Effector memory CD4-positive, alpha-beta T cell (primary cell): ENCODE measurements around the gene RLBP1.
"Not testable (repeated sequence)": the region's sequence is repeated elsewhere in the genome, so short reads cannot be mapped to it uniquely, and the experiment has no call there.

Source experiments
- DNase-seq, 3 donors: peaks; one replicate each; pipeline ENCODE4 v3.0.0-alpha.2; 2020
- H3K27ac ChIP-seq: 2 replicates; pipeline ENCODE4 v1.7.0; 2013; ENCODE audit warnings: mild to moderate bottlenecking, low read length, moderate library complexity; ENCODE audit not compliant: insufficient read depth, poor library complexity, severe bottlenecking
- H3K27me3 ChIP-seq: replicated peaks from 2 replicates; pipeline ENCODE4 v1.7.0; 2013; ENCODE audit warnings: mild to moderate bottlenecking, low read length; ENCODE audit not compliant: insufficient read depth, control insufficient read depth, poor library complexity, severe bottlenecking
- H3K36me3 ChIP-seq: 2 replicates; pipeline ENCODE4 v1.7.0; 2013; ENCODE audit warnings: mild to moderate bottlenecking, low read length, moderate library complexity; ENCODE audit not compliant: control insufficient read depth, insufficient read depth
- H3K4me1 ChIP-seq: 2 replicates; pipeline ENCODE4 v1.7.0; 2013; ENCODE audit warnings: low read length, mild to moderate bottlenecking; ENCODE audit not compliant: control insufficient read depth, insufficient read depth, poor library complexity, severe bottlenecking
- H3K4me3 ChIP-seq: 2 replicates; pipeline ENCODE4 v1.7.0; 2013; ENCODE audit warnings: low read length, low read depth, mild to moderate bottlenecking; ENCODE audit not compliant: insufficient read depth, poor library complexity, severe bottlenecking
- H3K9me3 ChIP-seq: 2 replicates; pipeline ENCODE4 v1.7.0; 2013; ENCODE audit warnings: mild to moderate bottlenecking, low read length, moderate library complexity; ENCODE audit not compliant: control insufficient read depth
- total RNA-seq, 3 donors: gene quantifications; one replicate each; lab custom pipeline; 2026; lab: John Stamatoyannopoulos, UW

The RLBP1 gene
- 0 reads per million in 3 donors for total RNA-seq

GRCh38 chr15:89221543-89221942 lies at the start of gene RLBP1:
Gene RLBP1 (minus strand): TSS chr15:89221579. CDS start chr15:89218975, 2,604 bp downstream.
- no peaks in the 10 kb centered on the region for H3K9me3 ChIP-seq
- no peak within 1 kb of the TSS for H3K4me3 ChIP-seq
- DNase-seq: no peak
- no peaks in the 10 kb centered on the region for H3K36me3 ChIP-seq
- no peak within 1 kb of the TSS for H3K27ac ChIP-seq
- no peaks in the 10 kb centered on the region for H3K27me3 ChIP-seq
- no peaks in the 10 kb centered on the region for H3K4me1 ChIP-seq

- not testable (repeated sequence) for H3K27ac ChIP-seq, H3K4me1 ChIP-seq, H3K27me3 ChIP-seq, H3K9me3 ChIP-seq, H3K36me3 ChIP-seq, DNase-seq, H3K4me3 ChIP-seq
These were observed 28.8 kb upstream of the RLBP1 start for GRCh38 chr15:89250142-89250541.

- Histone ChIP-seq H3K4me1 (peaks cover 7% of the 10 kb centered on the region), H3K36me3 (no peaks in the 10 kb centered on the region), H3K27me3 (no peaks in the 10 kb centered on the region), H3K27ac (no peak overlapping the region), H3K9me3 (no peaks in the 10 kb centered on the region), H3K4me3 (no peak overlapping the region)
- no peak for DNase-seq
These were observed 27.2 kb upstream of the RLBP1 start for GRCh38 chr15:89248584-89248983.

- Histone ChIP-seq H3K27ac (no peak overlapping the region), H3K9me3 (no peaks in the 10 kb centered on the region), H3K4me3 (no peak overlapping the region), H3K4me1 (peaks cover 12% of the 10 kb centered on the region), H3K27me3 (no peaks in the 10 kb centered on the region), H3K36me3 (no peaks in the 10 kb centered on the region)
- no peak for DNase-seq
These were observed 26.1 kb upstream of the RLBP1 start for GRCh38 chr15:89247446-89247845.

DNA sequence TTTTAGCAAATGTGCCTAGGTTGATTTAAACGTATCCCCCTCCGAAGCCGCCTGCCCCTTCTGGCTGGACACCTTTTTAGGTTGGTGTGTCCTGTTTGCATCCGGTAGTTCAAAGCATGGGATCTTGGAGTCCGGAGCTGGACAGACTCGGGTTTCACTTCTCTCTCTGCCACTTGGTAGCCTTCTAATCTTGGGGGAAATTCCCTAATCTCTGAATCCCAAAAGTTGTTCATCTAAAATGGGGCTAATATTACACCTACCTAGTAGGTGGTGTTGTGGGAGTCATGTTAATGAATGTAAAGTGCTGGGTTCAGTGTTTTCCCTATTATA lies 23.2 kb upstream of the RLBP1 start:
- peak overlapping the region; percentile 74 for H3K4me3 ChIP-seq
- H3K36me3 ChIP-seq: no peaks in the 10 kb centered on the region
- no peak for DNase-seq
- no peaks in the 10 kb centered on the region for H3K27me3 ChIP-seq
- H3K9me3 ChIP-seq: no peaks in the 10 kb centered on the region
- peak overlapping the region; percentile 11 for H3K27ac ChIP-seq
- H3K4me1 ChIP-seq: peaks cover 12% of the 10 kb centered on the region

DNA sequence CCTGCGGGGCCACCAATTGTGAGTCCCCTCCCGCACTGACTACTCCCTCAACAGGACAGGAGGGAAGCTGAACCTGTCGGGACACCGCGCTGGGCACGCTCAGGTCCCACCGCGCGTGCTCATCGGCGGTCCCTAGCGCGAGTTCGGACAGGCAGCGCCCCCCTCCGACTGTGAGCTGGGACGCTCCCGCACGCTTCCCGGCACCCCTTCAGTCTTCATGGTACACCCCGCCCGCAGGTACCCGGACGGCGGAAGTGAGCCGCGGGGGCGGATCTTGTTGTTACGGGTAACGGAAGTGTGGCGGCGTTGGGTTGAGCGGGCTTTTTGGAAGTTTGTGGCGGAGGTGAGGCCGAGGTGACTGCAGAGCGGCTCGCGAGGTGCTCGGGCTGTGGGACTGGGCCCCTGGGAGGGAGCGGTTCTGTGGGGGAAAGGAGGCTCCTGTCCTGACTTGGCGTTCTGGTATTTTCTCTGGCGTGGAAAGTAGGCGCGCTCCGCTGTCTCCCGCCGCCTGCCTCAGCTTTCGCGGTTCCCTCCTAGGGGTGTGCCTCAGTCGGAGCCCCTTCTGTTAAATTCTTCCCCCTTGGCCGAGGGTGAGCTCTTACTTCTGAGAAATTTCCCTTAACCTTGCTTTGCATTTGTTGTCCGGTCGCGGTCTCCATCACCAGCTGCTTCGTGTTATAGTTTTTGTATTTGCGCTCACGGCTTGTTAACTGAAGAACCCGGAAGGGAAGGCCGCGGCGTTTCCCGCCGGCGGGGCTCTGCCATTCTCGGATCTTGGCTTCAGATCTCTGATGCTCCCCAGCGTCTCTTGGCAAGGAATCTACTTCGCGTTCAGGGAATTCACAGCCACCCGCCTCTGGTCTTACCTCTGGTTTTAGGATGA lies 22.6 kb upstream of the RLBP1 start, which contains the start of gene FANCI:
FANCI (plus strand) TSS at position 289 of the 883 bp plus-strand sequence. CDS start 3,669 bp downstream, outside the sequence.
- no peaks in the 10 kb centered on the region for H3K36me3 ChIP-seq
- H3K27me3 ChIP-seq: no peaks in the 10 kb centered on the region
- peak; percentile 87 to 91 (median 90) for DNase-seq
- peak within 1 kb of the TSS; percentile 11 for H3K27ac ChIP-seq
- no peaks in the 10 kb centered on the region for H3K9me3 ChIP-seq
- H3K4me3 ChIP-seq: peak within 1 kb of the TSS; percentile 74
- H3K4me1 ChIP-seq: peaks cover 12% of the 10 kb centered on the region

- Histone ChIP-seq H3K4me3 (peak overlapping the region; percentile 74), H3K4me1 (peaks cover 12% of the 10 kb centered on the region), H3K27me3 (no peaks in the 10 kb centered on the region), H3K27ac (peak overlapping the region; percentile 11), H3K9me3 (no peaks in the 10 kb centered on the region), H3K36me3 (no peaks in the 10 kb centered on the region)
- no peak for DNase-seq
These were observed 21.8 kb upstream of the RLBP1 start for GRCh38 chr15:89243046-89243690.

DNA sequence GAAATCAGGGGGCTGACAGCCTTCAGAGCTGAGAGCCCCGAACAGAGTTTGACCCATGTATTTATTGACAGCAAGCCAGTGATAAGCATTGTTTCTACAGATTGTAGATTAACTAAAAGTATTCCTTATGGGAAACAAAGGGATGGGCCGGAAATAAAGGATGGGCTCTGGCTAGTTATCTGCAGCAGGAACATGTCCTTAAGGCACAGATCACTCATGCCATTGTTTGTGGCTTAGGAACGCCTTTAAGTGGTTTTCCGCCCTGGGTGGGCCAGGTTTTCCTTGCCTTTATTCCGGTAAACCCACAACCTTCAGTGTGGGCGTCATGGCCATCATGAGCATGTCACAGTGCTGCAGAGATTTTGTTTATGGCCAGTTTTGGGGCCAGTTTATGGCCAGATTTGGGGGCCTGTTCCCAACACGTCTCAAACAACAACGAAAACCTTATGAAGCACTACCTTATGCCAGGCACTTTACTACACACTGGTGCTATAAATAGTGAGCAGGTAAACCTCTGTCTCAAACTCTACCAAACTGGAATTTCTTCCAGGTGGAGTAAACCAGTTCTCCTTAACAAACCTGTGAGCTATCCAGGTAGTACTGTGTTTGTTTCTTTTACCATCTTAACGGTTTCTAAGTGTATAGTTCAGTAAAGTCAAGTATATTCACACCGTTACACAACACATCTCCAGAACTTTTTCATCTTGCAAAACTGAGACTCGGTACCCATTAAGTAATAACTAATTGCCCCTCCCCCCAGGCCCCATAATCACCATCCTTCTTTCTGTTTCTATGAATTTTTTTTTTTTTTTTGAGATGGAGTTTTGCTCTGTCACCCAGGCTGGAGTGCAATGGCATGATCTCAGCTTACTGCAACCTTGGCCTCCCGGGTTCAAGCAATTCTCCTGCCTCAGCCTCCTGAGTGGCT lies 18.8 kb upstream of the RLBP1 start:
- not testable (repeated sequence) for H3K27me3 ChIP-seq, H3K9me3 ChIP-seq, H3K36me3 ChIP-seq, DNase-seq, H3K4me3 ChIP-seq, H3K27ac ChIP-seq
- H3K4me1 ChIP-seq: peaks cover 12% of the 10 kb centered on the region

DNA sequence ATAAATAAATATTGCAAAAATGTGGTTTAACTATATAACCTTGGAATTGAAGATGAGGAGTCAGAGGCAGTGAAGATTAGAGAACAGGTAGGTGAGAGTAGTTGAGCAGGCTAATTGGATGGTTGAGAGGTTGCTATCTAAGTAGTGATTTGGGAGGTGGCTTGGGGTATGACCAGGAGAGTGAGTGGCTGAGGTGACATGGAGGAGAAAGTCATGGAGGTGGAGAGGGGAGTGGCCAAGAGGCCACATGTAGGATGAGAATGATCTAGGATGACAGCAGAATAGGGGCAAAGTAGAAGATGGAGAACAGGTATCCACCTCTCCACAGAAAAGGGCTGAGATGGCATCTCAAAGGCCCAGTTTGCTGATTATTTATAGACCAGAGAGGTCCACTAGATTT lies 10.5 kb upstream of the RLBP1 start:
- Histone ChIP-seq H3K9me3 (no peaks in the 10 kb centered on the region), H3K36me3 (no peaks in the 10 kb centered on the region), H3K27me3 (no peaks in the 10 kb centered on the region), H3K4me3 (no peak overlapping the region), H3K27ac (no peak overlapping the region), H3K4me1 (no peaks in the 10 kb centered on the region)
- no peak for DNase-seq
